ENCODE data around the gene ZNF554. TPM values are rescaled to one million over a fixed set of nuclear protein-coding genes. Genes with fewer than 3 reads are reported as not detected.

ZNF554 gene
- total and polyA plus RNA-seq, 2 donors (not counting 3 experiments of a cell fraction or from before 2014, with no cell fraction given) = 1.2 to 1.6 TPM

DNA sequence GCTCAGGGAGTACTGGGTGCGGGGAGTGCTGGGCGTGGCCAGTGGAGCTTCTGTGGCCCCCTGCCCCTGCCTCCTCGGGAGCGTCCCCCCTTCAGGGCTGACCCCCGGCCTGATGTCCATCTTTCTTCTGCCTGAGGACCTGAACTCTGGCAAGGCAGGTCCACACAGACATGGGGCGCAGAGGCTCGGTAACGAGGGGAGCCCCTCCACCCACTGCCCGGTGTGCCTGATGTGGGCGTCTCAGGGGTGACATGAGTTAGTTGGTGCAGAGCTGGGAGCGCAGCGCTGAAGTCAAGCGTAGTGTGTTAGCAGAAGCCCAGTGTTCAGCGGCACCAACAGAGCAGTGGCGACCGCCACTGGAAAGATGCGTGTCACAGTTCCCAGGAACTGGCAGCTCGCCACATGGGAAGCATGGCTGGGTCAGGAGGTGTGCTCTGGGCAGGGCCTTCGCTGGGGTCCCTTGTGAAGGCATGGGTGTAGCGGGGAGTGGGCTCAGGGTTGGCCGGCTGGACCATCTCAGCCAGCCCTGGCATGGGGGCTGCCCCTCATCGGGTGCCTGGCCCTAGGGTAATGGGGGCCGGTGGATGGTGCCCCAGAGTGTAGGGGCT is 22.9 kb upstream of the ZNF554 start:
- Histone ChIP-seq H3K27me3 (ENCODE audit: control insufficient read depth in 2 of 2, insufficient read depth in 2 of 2, low read length in 2 of 2) (no peaks in the 10 kb centered on the region), H3K79me2 (ENCODE audit: control insufficient read depth, insufficient read depth, low read length) (peaks cover under 1% of the 10 kb centered on the region), H3K27ac (ENCODE audit: insufficient read depth, low read depth, low read length) (no peak overlapping the region), H3K9me3 (replicated peaks; ENCODE audit: control insufficient read depth, insufficient read depth, low read length) (no peaks in the 10 kb centered on the region), H3K9ac (replicated peaks; ENCODE audit: extremely low read depth, insufficient read depth, low read length) (no peak overlapping the region), H2AFZ (ENCODE audit: low read depth, low read length) (no peak overlapping the region), H3K4me2 (ENCODE audit: insufficient read depth, low read length) (no peak overlapping the region), H3K36me3 (ENCODE audit: control insufficient read depth in 2 of 2, extremely low read depth in 1 of 2, insufficient read depth in 2 of 2, low read length in 2 of 2) (peaks cover 6 to 11% of the 10 kb centered on the region in 2 experiments), H3K9me1 (replicated peaks; ENCODE audit: control insufficient read depth, extremely low read depth, insufficient read depth, low read length) (no peaks in the 10 kb centered on the region), H3K4me3 (replicated peaks in 1 of 3; ENCODE audit: insufficient read depth in 1 of 3, low read depth in 1 of 3, low read length in 3 of 3) (no peak overlapping the region), H3K4me1 (ENCODE audit: control insufficient read depth, extremely low read depth, insufficient read depth, low read length) (no peaks in the 10 kb centered on the region), H4K20me1 (replicated peaks; ENCODE audit: control insufficient read depth, extremely low read depth, insufficient read depth, low read length) (no peaks in the 10 kb centered on the region)
- intact Hi-C loops (cut with micrococcal nuclease) = no loop called here
- CTCF ChIA-PET = no interaction called here
- dilution Hi-C loops (cut with MboI; ENCODE audit: extremely low pct_ligation_motif_present, low sequenced_read_pairs) = no loop called here
- no peak for DNase-seq (ENCODE audit: low read depth, low spot score)
- no peak for TF ChIP-seq POLR2A (IDR thresholded peaks at IDR 0.05; ENCODE audit: low read depth, low read length)
- TF ChIP-seq POLR2AphosphoS5 (IDR thresholded peaks at IDR 0.05; ENCODE audit: insufficient read depth, low read depth, low read length) = no peak
- TF ChIP-seq, protein P1, sequence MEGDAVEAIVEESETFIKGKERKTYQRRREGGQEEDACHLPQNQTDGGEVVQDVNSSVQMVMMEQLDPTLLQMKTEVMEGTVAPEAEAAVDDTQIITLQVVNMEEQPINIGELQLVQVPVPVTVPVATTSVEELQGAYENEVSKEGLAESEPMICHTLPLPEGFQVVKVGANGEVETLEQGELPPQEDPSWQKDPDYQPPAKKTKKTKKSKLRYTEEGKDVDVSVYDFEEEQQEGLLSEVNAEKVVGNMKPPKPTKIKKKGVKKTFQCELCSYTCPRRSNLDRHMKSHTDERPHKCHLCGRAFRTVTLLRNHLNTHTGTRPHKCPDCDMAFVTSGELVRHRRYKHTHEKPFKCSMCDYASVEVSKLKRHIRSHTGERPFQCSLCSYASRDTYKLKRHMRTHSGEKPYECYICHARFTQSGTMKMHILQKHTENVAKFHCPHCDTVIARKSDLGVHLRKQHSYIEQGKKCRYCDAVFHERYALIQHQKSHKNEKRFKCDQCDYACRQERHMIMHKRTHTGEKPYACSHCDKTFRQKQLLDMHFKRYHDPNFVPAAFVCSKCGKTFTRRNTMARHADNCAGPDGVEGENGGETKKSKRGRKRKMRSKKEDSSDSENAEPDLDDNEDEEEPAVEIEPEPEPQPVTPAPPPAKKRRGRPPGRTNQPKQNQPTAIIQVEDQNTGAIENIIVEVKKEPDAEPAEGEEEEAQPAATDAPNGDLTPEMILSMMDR (IDR thresholded peaks at IDR 0.05; ENCODE audit: extremely low read depth in 1 of 2, insufficient read depth in 1 of 2, low read depth in 1 of 2, low read length in 2 of 2) = no peak
- TF ChIP-seq GATA2 (IDR thresholded peaks at IDR 0.05; ENCODE audit: insufficient read depth, insufficient read length, low read depth, low read length) = no peak
- no peak for TF ChIP-seq EZH2 (IDR thresholded peaks at IDR 0.05; ENCODE audit: borderline replicate concordance, low read depth, low read length, severe bottlenecking)
- no peak for TF ChIP-seq JUN (IDR thresholded peaks at IDR 0.05; ENCODE audit: borderline replicate concordance, insufficient read depth, insufficient read length, low read depth)
- POLR2A ChIA-PET = no interaction called here
- FAIRE-seq = no peak
- BruUV-seq (replicated peaks) = no TSS peak

All from endothelial cell of umbilical vein (primary cell).